ENCODE data around the gene NR3C2.

NR3C2 gene

GRCh38 chr4:148101235-148101634 lies 341.0 kb downstream of the NR3C2 start:
- no peak overlapping the region for H3K4me3 ChIP-seq (ENCODE audit: control insufficient read depth, low read depth, low read length)
- TF ChIP-seq, protein P1, sequence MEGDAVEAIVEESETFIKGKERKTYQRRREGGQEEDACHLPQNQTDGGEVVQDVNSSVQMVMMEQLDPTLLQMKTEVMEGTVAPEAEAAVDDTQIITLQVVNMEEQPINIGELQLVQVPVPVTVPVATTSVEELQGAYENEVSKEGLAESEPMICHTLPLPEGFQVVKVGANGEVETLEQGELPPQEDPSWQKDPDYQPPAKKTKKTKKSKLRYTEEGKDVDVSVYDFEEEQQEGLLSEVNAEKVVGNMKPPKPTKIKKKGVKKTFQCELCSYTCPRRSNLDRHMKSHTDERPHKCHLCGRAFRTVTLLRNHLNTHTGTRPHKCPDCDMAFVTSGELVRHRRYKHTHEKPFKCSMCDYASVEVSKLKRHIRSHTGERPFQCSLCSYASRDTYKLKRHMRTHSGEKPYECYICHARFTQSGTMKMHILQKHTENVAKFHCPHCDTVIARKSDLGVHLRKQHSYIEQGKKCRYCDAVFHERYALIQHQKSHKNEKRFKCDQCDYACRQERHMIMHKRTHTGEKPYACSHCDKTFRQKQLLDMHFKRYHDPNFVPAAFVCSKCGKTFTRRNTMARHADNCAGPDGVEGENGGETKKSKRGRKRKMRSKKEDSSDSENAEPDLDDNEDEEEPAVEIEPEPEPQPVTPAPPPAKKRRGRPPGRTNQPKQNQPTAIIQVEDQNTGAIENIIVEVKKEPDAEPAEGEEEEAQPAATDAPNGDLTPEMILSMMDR (IDR thresholded peaks at IDR 0.05; ENCODE audit: control insufficient read depth, insufficient read depth, low read depth, low read length, missing control alignments) = no peak
- DNase-seq (ENCODE audit: low read depth) = no peak

DNA sequence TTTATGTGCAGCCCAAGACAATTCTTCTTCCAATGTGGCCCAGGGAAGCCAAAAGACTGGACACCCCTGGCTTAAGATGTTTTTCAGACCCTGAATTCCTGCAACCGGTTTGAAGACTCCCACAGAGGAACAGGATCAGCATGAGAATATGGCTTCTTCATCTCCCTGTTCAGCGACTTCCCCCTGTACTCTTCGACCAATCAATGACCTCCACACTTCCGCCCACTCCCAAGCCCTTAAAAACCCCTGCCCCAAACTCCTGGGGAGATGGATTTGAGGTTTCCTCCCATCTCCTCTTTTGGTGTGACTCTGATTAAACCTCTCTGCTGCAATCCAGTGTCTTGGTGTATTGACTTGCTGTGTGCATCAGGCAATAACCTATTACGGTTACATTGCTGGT lies 344.4 kb downstream of the NR3C2 start:
- no peak overlapping the region for H3K4me3 ChIP-seq (ENCODE audit: control insufficient read depth, low read depth, low read length)
- no peak for DNase-seq (ENCODE audit: low read depth)
- TF ChIP-seq, protein P1 (IDR thresholded peaks at IDR 0.05; ENCODE audit: control insufficient read depth, insufficient read depth, low read depth, low read length, missing control alignments) = no peak

GRCh38 chr4:148095346-148095923 lies 346.8 kb downstream of the NR3C2 start:
- DNase-seq (ENCODE audit: low read depth) = no peak
- TF ChIP-seq, protein P1 (IDR thresholded peaks at IDR 0.05; ENCODE audit: control insufficient read depth, insufficient read depth, low read depth, low read length, missing control alignments) = no peak
- no peak overlapping the region for H3K4me3 ChIP-seq (ENCODE audit: control insufficient read depth, low read depth, low read length)

DNA sequence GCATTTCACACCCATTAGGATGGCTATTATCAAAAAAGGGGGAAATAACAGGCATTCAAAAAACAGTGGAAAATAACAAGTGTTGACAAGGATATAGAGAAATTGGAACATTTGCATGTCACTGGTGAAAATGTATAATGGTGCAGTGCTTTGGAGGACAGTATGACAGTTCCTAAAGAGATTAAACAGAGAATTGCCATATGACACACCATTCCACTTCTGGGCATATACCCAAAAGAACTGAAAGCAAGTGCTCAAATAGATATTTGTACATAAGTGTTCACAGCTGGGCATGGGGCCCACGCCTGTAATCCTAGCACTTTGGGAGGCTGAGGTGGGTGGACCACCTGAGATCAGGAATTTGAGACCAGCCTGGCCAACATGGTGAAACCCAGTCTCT lies 348.1 kb downstream of the NR3C2 start:
- DNase-seq (ENCODE audit: low read depth) = no peak
- TF ChIP-seq, protein P1 (IDR thresholded peaks at IDR 0.05; ENCODE audit: control insufficient read depth, insufficient read depth, low read depth, low read length, missing control alignments) = no peak
- no peak overlapping the region for H3K4me3 ChIP-seq (ENCODE audit: control insufficient read depth, low read depth, low read length)

DNA sequence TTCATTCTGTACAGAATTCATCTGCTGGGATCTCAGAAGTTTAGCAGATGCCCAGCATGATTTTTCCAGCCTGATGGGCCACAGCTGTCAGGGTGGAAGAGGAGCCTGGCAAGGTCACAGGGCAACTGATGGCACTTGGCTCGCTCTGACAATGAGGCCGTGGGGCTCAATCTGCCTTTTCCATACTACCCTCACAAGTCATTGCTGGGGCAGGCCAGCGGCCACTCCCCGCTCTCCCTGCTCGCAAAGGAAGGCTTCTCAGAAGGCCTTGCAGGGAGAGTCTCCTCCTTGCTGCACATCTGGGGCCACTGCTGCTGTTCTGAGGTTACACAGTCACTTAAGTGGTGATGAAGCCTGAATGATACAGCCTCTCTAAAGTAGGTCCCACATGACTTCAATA lies 349.1 kb downstream of the NR3C2 start:
- no peak overlapping the region for H3K4me3 ChIP-seq (ENCODE audit: control insufficient read depth, low read depth, low read length)

GRCh38 chr4:148092316-148093014 lies 349.7 kb downstream of the NR3C2 start:
- no peak for DNase-seq (ENCODE audit: low read depth)
- no peak overlapping the region for H3K4me3 ChIP-seq (ENCODE audit: control insufficient read depth, low read depth, low read length)
- TF ChIP-seq, protein P1 (IDR thresholded peaks at IDR 0.05; ENCODE audit: control insufficient read depth, insufficient read depth, low read depth, low read length, missing control alignments) = no peak

More for the DNA sequence above, 349.1 kb downstream of the NR3C2 start:
- no peak for DNase-seq (ENCODE audit: low read depth)
- TF ChIP-seq, protein P1 (IDR thresholded peaks at IDR 0.05; ENCODE audit: control insufficient read depth, insufficient read depth, low read depth, low read length, missing control alignments) = no peak
